Kidney epithelial cell (primary cell): Measurements from ENCODE around the gene NDRG2. TPM values are rescaled to one million over a fixed set of nuclear protein-coding genes. Genes with fewer than 3 reads are reported as not detected.
"Not testable (repeated sequence)": the region's sequence is repeated elsewhere in the genome, so short reads cannot be mapped to it uniquely, and the experiment has no call there.

Experiments used
- DNase-seq: peaks from one replicate; pipeline ENCODE4 v3.0.0-alpha.2; 2010; ENCODE audit warnings: low read depth
- H3K27me3 ChIP-seq: 2 replicates; pipeline ENCODE4 v1.6.0; 2011; ENCODE audit warnings: low read length; ENCODE audit not compliant: control insufficient read depth, insufficient read depth
- H3K36me3 ChIP-seq: 2 replicates; pipeline ENCODE4 v1.5.1; 2011; ENCODE audit warnings: low read length; ENCODE audit not compliant: control insufficient read depth, insufficient read depth
- H3K4me3 ChIP-seq: 2 replicates; pipeline ENCODE4 v1.5.1; 2011; ENCODE audit warnings: low read depth, mild to moderate bottlenecking, control low read depth, low read length
- total RNA-seq: library from RNA; depleted of rRNA; stranded (reverse); fragments of >200 nt; gene quantifications from 2 replicates; pipeline ENCODE4 v1.2.3, GENCODE V29; 2015
- TF ChIP-seq, protein P1 (sequence below): IDR thresholded peaks from 2 replicates; pipeline ENCODE4 v1.5.1; 2011; ENCODE audit warnings: mild to moderate bottlenecking, moderate library complexity, low read length, control low read depth, inconsistent platforms; ENCODE audit not compliant: insufficient read depth, poor library complexity, severe bottlenecking

Gene NDRG2
- total RNA-seq, 1 donor from 2014 or later, result 10.5 TPM

DNA sequence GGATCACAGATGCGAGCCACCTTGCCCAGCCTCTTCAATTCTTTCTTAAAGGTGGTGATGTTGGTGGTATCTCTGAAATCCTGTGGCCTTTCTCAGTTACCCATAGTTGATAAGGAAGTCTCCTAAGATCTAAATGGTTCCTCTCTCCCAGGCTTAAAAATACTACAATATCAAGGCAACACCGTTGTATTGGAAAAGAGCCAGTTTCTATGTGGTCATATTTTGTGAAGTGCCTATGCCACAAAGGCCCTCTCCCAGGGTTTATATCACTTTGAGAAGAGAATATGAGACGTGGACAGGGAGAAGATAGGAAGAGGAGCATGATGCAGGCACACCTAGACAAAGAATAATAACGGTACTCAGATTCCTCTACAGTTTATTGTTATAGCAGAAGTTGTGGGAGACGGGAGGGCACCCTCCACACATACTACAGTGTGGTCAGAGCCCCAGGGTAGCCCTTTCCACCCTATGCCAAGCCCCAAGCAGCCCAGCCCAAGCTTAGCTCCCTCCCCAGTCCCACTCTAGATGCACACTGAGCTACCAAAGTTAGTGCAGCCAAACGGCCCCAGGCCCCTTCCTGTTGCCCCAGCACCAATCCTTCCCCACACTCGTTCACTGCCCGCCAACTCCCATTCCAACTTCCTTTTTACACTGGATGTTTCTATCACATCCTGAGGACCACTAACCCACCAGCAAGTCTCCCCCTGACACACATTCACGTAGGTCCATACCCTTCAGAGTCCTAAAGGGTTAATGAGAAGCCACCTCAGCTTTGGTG is 8.3 kb downstream of the NDRG2 start:
- TF ChIP-seq, protein P1, sequence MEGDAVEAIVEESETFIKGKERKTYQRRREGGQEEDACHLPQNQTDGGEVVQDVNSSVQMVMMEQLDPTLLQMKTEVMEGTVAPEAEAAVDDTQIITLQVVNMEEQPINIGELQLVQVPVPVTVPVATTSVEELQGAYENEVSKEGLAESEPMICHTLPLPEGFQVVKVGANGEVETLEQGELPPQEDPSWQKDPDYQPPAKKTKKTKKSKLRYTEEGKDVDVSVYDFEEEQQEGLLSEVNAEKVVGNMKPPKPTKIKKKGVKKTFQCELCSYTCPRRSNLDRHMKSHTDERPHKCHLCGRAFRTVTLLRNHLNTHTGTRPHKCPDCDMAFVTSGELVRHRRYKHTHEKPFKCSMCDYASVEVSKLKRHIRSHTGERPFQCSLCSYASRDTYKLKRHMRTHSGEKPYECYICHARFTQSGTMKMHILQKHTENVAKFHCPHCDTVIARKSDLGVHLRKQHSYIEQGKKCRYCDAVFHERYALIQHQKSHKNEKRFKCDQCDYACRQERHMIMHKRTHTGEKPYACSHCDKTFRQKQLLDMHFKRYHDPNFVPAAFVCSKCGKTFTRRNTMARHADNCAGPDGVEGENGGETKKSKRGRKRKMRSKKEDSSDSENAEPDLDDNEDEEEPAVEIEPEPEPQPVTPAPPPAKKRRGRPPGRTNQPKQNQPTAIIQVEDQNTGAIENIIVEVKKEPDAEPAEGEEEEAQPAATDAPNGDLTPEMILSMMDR, result no peak
- peaks cover 3% of the 10 kb centered on the region for H3K27me3 ChIP-seq
- H3K36me3 ChIP-seq, result no peaks in the 10 kb centered on the region
- no peak for DNase-seq
- no peak overlapping the region for H3K4me3 ChIP-seq

DNA sequence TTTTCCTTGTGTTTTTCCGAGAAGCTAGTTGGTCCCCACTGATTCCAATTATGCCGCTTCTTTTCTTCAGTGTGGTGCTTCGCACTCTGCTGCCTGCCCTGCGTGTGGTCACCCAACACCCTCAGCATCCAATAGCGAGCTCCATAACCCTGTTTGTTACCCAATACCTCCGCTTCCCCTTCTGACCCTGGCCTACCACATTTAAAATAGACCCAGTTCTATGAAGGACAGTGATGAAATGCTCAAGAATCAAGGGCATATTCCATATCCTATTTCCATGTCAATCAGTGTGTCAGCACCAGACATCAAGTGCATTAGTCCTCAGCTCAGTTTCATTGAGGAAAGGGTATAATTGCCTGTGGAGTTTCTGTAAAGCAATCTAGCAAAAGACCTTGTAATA is 9.5 kb downstream of the NDRG2 start:
- Histone ChIP-seq H3K36me3 (no peaks in the 10 kb centered on the region), H3K4me3 (no peak overlapping the region), H3K27me3 (peaks cover 3% of the 10 kb centered on the region)
- DNase-seq, result no peak
- TF ChIP-seq, protein P1, result no peak

DNA sequence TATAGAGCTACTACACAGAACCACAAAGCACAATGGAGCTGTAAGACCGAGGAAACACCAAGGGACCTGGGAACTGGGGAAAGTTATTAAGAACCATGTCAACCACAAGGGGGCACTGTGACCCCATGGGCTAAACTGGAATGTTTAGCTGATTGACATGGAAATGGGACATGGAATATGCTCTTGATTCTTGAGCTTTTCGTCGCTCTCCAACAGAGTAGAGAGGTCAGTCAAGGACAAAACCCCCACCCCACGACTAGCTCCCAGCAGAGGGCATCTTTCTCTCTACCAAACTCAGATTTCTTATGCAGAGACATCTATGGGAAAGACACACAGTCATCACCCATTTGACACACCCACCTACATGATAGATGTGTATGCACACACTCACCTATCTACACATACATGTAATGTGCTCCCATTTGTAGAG is 10.1 kb downstream of the NDRG2 start:
- no peak overlapping the region for H3K4me3 ChIP-seq
- no peaks in the 10 kb centered on the region for H3K36me3 ChIP-seq
- peaks cover 3% of the 10 kb centered on the region for H3K27me3 ChIP-seq
- DNase-seq, result peak; percentile 31
- TF ChIP-seq, protein P1, result peak; percentile 82

DNA sequence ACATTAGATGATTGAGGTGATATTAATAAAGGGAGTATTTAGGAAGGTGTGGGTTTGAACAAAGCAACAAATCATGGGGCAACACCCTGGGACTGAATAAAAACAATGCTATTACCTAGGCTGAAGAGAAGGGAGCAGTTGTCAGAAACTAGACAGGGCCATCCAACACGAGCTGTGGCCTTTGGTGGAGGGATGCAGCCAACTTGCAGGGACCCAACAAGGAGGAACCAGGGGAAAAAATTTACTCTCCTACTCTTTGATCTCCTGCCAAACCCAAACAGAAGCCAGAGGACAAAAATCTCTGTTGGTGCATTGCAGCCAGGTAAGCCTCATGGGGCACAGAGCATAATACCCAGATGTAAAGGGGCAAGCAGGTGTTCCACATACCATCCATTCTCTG is 13.7 kb downstream of the NDRG2 start:
- Histone ChIP-seq H3K27me3 (peaks cover 3% of the 10 kb centered on the region), H3K36me3 (no peaks in the 10 kb centered on the region), H3K4me3 (no peak overlapping the region)
- no peak for DNase-seq
- TF ChIP-seq, protein P1, result no peak

DNA sequence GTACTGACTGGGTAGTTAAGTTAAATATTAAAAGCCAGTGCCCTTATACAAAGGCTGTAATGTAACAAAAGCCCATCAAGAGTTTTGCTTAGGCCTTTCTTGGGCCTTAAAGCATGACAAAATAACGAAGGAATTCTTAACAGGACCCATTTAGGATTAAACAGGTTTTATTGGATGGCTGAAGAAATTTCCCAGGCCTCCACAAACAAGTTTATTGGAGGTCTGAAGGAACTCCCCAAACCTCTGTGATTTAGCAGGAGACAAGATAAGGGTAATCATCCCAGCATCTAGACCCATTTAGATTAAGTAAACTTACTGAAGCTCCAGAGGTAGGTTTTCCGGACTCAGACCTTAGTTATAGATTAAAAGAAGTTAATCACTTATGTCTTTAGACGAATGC is 15.1 kb downstream of the NDRG2 start:
- H3K36me3 ChIP-seq, H3K27me3 ChIP-seq, DNase-seq, H3K4me3 ChIP-seq: not testable (repeated sequence)

DNA sequence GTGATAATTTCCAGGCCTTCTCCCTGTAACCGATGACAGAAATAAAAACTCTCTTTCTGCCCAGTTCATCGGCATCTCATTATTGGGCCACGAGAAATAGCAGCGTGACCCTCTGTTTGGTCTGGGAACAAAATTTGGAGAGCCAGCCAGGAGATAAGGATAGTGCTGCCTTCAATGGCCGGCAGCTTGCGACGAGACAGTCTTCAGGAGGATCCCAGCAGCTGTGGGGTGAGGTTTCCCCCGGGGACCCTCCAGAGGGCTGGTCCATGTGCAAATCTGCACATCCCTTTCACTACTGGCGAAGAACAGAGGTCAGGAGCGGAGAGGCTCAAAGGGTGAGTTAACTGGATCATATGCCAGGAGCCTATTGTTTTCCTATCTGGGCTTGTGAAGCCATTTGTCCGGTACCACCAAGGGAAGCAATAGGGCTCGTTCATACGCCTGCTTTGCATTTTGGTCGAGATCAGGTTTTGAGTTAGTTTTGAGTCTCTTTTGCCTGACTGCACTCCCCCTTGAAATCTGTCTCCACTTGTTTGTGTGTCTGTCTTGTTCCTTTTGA is 21.0 kb downstream of the NDRG2 start:
- DNase-seq, result no peak
- Histone ChIP-seq H3K4me3 (no peak overlapping the region), H3K27me3 (no peaks in the 10 kb centered on the region), H3K36me3 (no peaks in the 10 kb centered on the region)
- TF ChIP-seq, protein P1, result no peak
